ENCODE results near the gene ADGRL2.

The ADGRL2 gene

GRCh38 chr1:81921851-81922462, 121.2 kb downstream of the ADGRL2 start:
- no peaks in the 10 kb centered on the region for H3K27me3 ChIP-seq (ENCODE audit: control insufficient read depth, insufficient read depth, low read length)
- H3K4me3 ChIP-seq (ENCODE audit: low read length), result no peak overlapping the region
- H3K4me1 ChIP-seq (ENCODE audit: control insufficient read depth, insufficient read depth, low read length), result peaks cover 4% of the 10 kb centered on the region
- H3K4me2 ChIP-seq (ENCODE audit: low read length), result no peak overlapping the region
- H3K36me3 ChIP-seq (ENCODE audit: insufficient read depth, low read length), result no peaks in the 10 kb centered on the region
- no peaks in the 10 kb centered on the region for H3K9me3 ChIP-seq (replicated peaks; ENCODE audit: low read length)
- no peak overlapping the region for H3K9ac ChIP-seq (ENCODE audit: low read depth, low read length)

- Histone ChIP-seq H3K9me3 (replicated peaks; ENCODE audit: low read length) (no peaks in the 10 kb centered on the region), H3K36me3 (ENCODE audit: insufficient read depth, low read length) (no peaks in the 10 kb centered on the region), H3K4me2 (ENCODE audit: low read length) (no peak overlapping the region), H3K4me3 (ENCODE audit: low read length) (no peak overlapping the region), H3K9ac (ENCODE audit: low read depth, low read length) (no peak overlapping the region), H3K4me1 (ENCODE audit: control insufficient read depth, insufficient read depth, low read length) (peaks cover 4% of the 10 kb centered on the region), H3K27me3 (ENCODE audit: control insufficient read depth, insufficient read depth, low read length) (no peaks in the 10 kb centered on the region)
Observed at GRCh38 chr1:81922955-81923354, 122.2 kb downstream of the ADGRL2 start.

- H3K36me3 ChIP-seq (ENCODE audit: insufficient read depth, low read length), result no peaks in the 10 kb centered on the region
- H3K9me3 ChIP-seq (replicated peaks; ENCODE audit: low read length), result no peaks in the 10 kb centered on the region
- H3K4me3 ChIP-seq (ENCODE audit: low read length), result no peak overlapping the region
- no peaks in the 10 kb centered on the region for H3K4me1 ChIP-seq (ENCODE audit: control insufficient read depth, insufficient read depth, low read length)
- no peak overlapping the region for H3K4me2 ChIP-seq (ENCODE audit: low read length)
- H3K9ac ChIP-seq (ENCODE audit: low read depth, low read length), result no peak overlapping the region
- H3K27me3 ChIP-seq (ENCODE audit: control insufficient read depth, insufficient read depth, low read length), result no peaks in the 10 kb centered on the region
Observed at GRCh38 chr1:81929106-81929505, 128.4 kb downstream of the ADGRL2 start.

GRCh38 chr1:81936853-81937252, 136.1 kb downstream of the ADGRL2 start:
- no peak overlapping the region for H3K9ac ChIP-seq (ENCODE audit: low read depth, low read length)
- H3K4me2 ChIP-seq (ENCODE audit: low read length), result no peak overlapping the region
- H3K9me3 ChIP-seq (replicated peaks; ENCODE audit: low read length), result no peaks in the 10 kb centered on the region

GRCh38 chr1:81937791-81938450, 137.2 kb downstream of the ADGRL2 start:
- H3K9me3 ChIP-seq (replicated peaks; ENCODE audit: low read length), result no peaks in the 10 kb centered on the region
- H3K4me1 ChIP-seq (ENCODE audit: control insufficient read depth, insufficient read depth, low read length), result no peaks in the 10 kb centered on the region
- H3K36me3 ChIP-seq (ENCODE audit: insufficient read depth, low read length), result no peaks in the 10 kb centered on the region
- H3K4me2 ChIP-seq (ENCODE audit: low read length), result no peak overlapping the region
- no peaks in the 10 kb centered on the region for H3K27me3 ChIP-seq (ENCODE audit: control insufficient read depth, insufficient read depth, low read length)
- H3K9ac ChIP-seq (ENCODE audit: low read depth, low read length), result no peak overlapping the region
- no peak overlapping the region for H3K4me3 ChIP-seq (ENCODE audit: low read length)

More at GRCh38 chr1:81936853-81937252, 136.1 kb downstream of the ADGRL2 start:
- Histone ChIP-seq H3K27me3 (ENCODE audit: control insufficient read depth, insufficient read depth, low read length) (no peaks in the 10 kb centered on the region), H3K4me3 (ENCODE audit: low read length) (no peak overlapping the region), H3K36me3 (ENCODE audit: insufficient read depth, low read length) (no peaks in the 10 kb centered on the region), H3K4me1 (ENCODE audit: control insufficient read depth, insufficient read depth, low read length) (no peaks in the 10 kb centered on the region)

GRCh38 chr1:81948495-81948894, 147.8 kb downstream of the ADGRL2 start:
- Histone ChIP-seq H3K4me1 (ENCODE audit: control insufficient read depth, insufficient read depth, low read length) (no peaks in the 10 kb centered on the region), H3K9me3 (replicated peaks; ENCODE audit: low read length) (no peaks in the 10 kb centered on the region), H3K36me3 (ENCODE audit: insufficient read depth, low read length) (no peaks in the 10 kb centered on the region), H3K4me2 (ENCODE audit: low read length) (no peak overlapping the region), H3K27me3 (ENCODE audit: control insufficient read depth, insufficient read depth, low read length) (no peaks in the 10 kb centered on the region), H3K9ac (ENCODE audit: low read depth, low read length) (no peak overlapping the region), H3K4me3 (ENCODE audit: low read length) (no peak overlapping the region)

- H3K27me3 ChIP-seq (ENCODE audit: control insufficient read depth, insufficient read depth, low read length), result no peaks in the 10 kb centered on the region
- no peaks in the 10 kb centered on the region for H3K4me1 ChIP-seq (ENCODE audit: control insufficient read depth, insufficient read depth, low read length)
- H3K36me3 ChIP-seq (ENCODE audit: insufficient read depth, low read length), result no peaks in the 10 kb centered on the region
- H3K9ac ChIP-seq (ENCODE audit: low read depth, low read length), result no peak overlapping the region
- H3K4me2 ChIP-seq (ENCODE audit: low read length), result no peak overlapping the region
- no peaks in the 10 kb centered on the region for H3K9me3 ChIP-seq (replicated peaks; ENCODE audit: low read length)
- no peak overlapping the region for H3K4me3 ChIP-seq (ENCODE audit: low read length)
Observed at GRCh38 chr1:81949421-81949820, 148.7 kb downstream of the ADGRL2 start.

GRCh38 chr1:81950037-81950436, 149.3 kb downstream of the ADGRL2 start:
- H3K9me3 ChIP-seq (replicated peaks; ENCODE audit: low read length), result no peaks in the 10 kb centered on the region

GRCh38 chr1:81950591-81951244, 150.0 kb downstream of the ADGRL2 start:
- no peaks in the 10 kb centered on the region for H3K4me1 ChIP-seq (ENCODE audit: control insufficient read depth, insufficient read depth, low read length)
- no peaks in the 10 kb centered on the region for H3K36me3 ChIP-seq (ENCODE audit: insufficient read depth, low read length)
- H3K4me3 ChIP-seq (ENCODE audit: low read length), result no peak overlapping the region
- no peak overlapping the region for H3K9ac ChIP-seq (ENCODE audit: low read depth, low read length)
- no peak overlapping the region for H3K4me2 ChIP-seq (ENCODE audit: low read length)
- no peaks in the 10 kb centered on the region for H3K9me3 ChIP-seq (replicated peaks; ENCODE audit: low read length)
- H3K27me3 ChIP-seq (ENCODE audit: control insufficient read depth, insufficient read depth, low read length), result no peaks in the 10 kb centered on the region

More at GRCh38 chr1:81950037-81950436, 149.3 kb downstream of the ADGRL2 start:
- Histone ChIP-seq H3K36me3 (ENCODE audit: insufficient read depth, low read length) (no peaks in the 10 kb centered on the region), H3K4me3 (ENCODE audit: low read length) (no peak overlapping the region), H3K27me3 (ENCODE audit: control insufficient read depth, insufficient read depth, low read length) (no peaks in the 10 kb centered on the region), H3K9ac (ENCODE audit: low read depth, low read length) (no peak overlapping the region), H3K4me2 (ENCODE audit: low read length) (no peak overlapping the region), H3K4me1 (ENCODE audit: control insufficient read depth, insufficient read depth, low read length) (no peaks in the 10 kb centered on the region)

GRCh38 chr1:81954534-81955020, 153.8 kb downstream of the ADGRL2 start:
- no peak overlapping the region for H3K4me3 ChIP-seq (ENCODE audit: low read length)
- no peaks in the 10 kb centered on the region for H3K9me3 ChIP-seq (replicated peaks; ENCODE audit: low read length)
- no peaks in the 10 kb centered on the region for H3K27me3 ChIP-seq (ENCODE audit: control insufficient read depth, insufficient read depth, low read length)
- no peak overlapping the region for H3K9ac ChIP-seq (ENCODE audit: low read depth, low read length)
- H3K4me2 ChIP-seq (ENCODE audit: low read length), result no peak overlapping the region
- no peaks in the 10 kb centered on the region for H3K4me1 ChIP-seq (ENCODE audit: control insufficient read depth, insufficient read depth, low read length)
- H3K36me3 ChIP-seq (ENCODE audit: insufficient read depth, low read length), result no peaks in the 10 kb centered on the region

- H3K27me3 ChIP-seq (ENCODE audit: control insufficient read depth, insufficient read depth, low read length), result no peaks in the 10 kb centered on the region
- no peak overlapping the region for H3K4me2 ChIP-seq (ENCODE audit: low read length)
- H3K9ac ChIP-seq (ENCODE audit: low read depth, low read length), result no peak overlapping the region
- no peaks in the 10 kb centered on the region for H3K36me3 ChIP-seq (ENCODE audit: insufficient read depth, low read length)
- H3K9me3 ChIP-seq (replicated peaks; ENCODE audit: low read length), result no peaks in the 10 kb centered on the region
- no peak overlapping the region for H3K4me3 ChIP-seq (ENCODE audit: low read length)
- no peaks in the 10 kb centered on the region for H3K4me1 ChIP-seq (ENCODE audit: control insufficient read depth, insufficient read depth, low read length)
Observed at GRCh38 chr1:81967951-81968350, 167.2 kb downstream of the ADGRL2 start.

All from skeletal muscle satellite cell (primary cell).